K562 (cell line): ENCODE measurements around the gene AP1B1. TPM values are rescaled to one million over a fixed set of nuclear protein-coding genes. Genes with fewer than 3 reads are reported as not detected.
"Not testable (repeated sequence)": the region's sequence is repeated elsewhere in the genome, so short reads cannot be mapped to it uniquely, and the experiment has no call there.

Experiments
- ATAC-seq: fragments of 200-7000 bp; cut with Tn5 transposase; 3 replicates; pipeline ENCODE4 v1.9.1; 2020; ENCODE audit warnings: moderate library complexity
- BruUV-seq: library from RNA; stranded (reverse); fragments of 400-500 nt; replicated peaks from 2 replicates; lab custom pipeline; 2021; lab: Mats Ljungman, UMichigan
- CTCF ChIA-PET: fragments of 300-600 bp; formaldehyde crosslinking; extraction: SDS; loops from one replicate; lab custom pipeline; 2021; ENCODE audit warnings: low intra/inter-chr PET ratio; lab: Yijun Ruan, JAX
- POLR2A ChIA-PET: fragments of 300-600, 350-650 bp; sonication (Branson Sonifier 250); formaldehyde crosslinking; extraction: SDS; loops from one replicate; lab custom pipeline; 2021; ENCODE audit warnings: antibody characterized with exemption, inconsistent platforms; lab: Yijun Ruan, JAX
- DNase-seq, 4 experiments: peaks; one replicate each; pipeline versions ENCODE4 v3.0.0 to v3.0.0-alpha.2; 2011 to 2018; ENCODE audit warnings: low spot score in 3 of 4, mixed read lengths in 3 of 4; ENCODE audit errors: extremely low read depth in 1 of 4
- FAIRE-seq: peaks from 2 replicates; lab custom pipeline; 2011; peaks lifted over from hg19 to GRCh38; lab: Jason Lieb, UNC
- H2AFZ ChIP-seq: 2 replicates; pipeline ENCODE4 v1.6.0; 2011; ENCODE audit warnings: low read depth, low read length, control low read depth, inconsistent platforms
- H3K27ac ChIP-seq: fragments of 200-600 bp; 3 replicates; pipeline ENCODE4 v1.8.0; 2011; ENCODE audit warnings: low read depth, mild to moderate bottlenecking, control low read depth, inconsistent platforms, low read length, moderate library complexity, mixed read lengths; ENCODE audit errors: extremely low read depth
- H3K27me3 ChIP-seq, 2 experiments: fragments of 300-600 bp in 1 of 2; 2 replicates in 1 of 2; 3 replicates in 1 of 2; pipeline versions ENCODE4 v1.6.0 to v1.8.0; 2011; ENCODE audit warnings: inconsistent platforms in 2 of 2, low read length in 2 of 2, mild to moderate bottlenecking in 1 of 2, mixed read lengths in 1 of 2, moderate library complexity in 1 of 2; ENCODE audit not compliant: control insufficient read depth in 2 of 2, insufficient read depth in 2 of 2
- H3K36me3 ChIP-seq: fragments of 300-600 bp; 3 replicates; pipeline ENCODE4 v1.8.0; 2011; ENCODE audit warnings: mild to moderate bottlenecking, low read length, inconsistent platforms; ENCODE audit not compliant: control insufficient read depth, insufficient read depth
- H3K4me1 ChIP-seq, 2 experiments: fragments of 200-600 bp in 1 of 2; replicated peaks in 1 of 2; 2 replicates in 1 of 2; 3 replicates in 1 of 2; pipeline versions ENCODE4 v1.5.1 to v1.8.0; 2011; ENCODE audit warnings: inconsistent platforms in 2 of 2, low read length in 2 of 2, mild to moderate bottlenecking in 1 of 2, mixed read lengths in 1 of 2, moderate library complexity in 1 of 2; ENCODE audit not compliant: control insufficient read depth in 2 of 2, insufficient read depth in 2 of 2
- H3K4me2 ChIP-seq: 2 replicates; pipeline ENCODE4 v1.6.1; 2011; ENCODE audit warnings: low read length, control low read depth, inconsistent platforms, mixed read lengths; ENCODE audit not compliant: insufficient read depth
- H3K4me3 ChIP-seq: fragments of 200-600 bp; sonication (generic), shearing (Covaris generic); 2 replicates; pipeline ENCODE4 v1.5.1; 2016; ENCODE audit warnings: control low read depth, inconsistent platforms
- H3K79me2 ChIP-seq: fragments of 200-600 bp; 3 replicates; pipeline ENCODE4 v1.8.0; 2011; ENCODE audit warnings: low read length, inconsistent platforms; ENCODE audit not compliant: control insufficient read depth, insufficient read depth
- H3K9ac ChIP-seq, 2 experiments: 2 replicates each; pipeline versions ENCODE4 v1.6.0 to v1.6.1; 2011; ENCODE audit warnings: low read depth in 2 of 2, low read length in 2 of 2, control low read depth in 1 of 2, inconsistent platforms in 1 of 2, mild to moderate bottlenecking in 1 of 2, mixed read lengths in 1 of 2; ENCODE audit not compliant: insufficient read depth in 1 of 2
- H3K9me1 ChIP-seq: one replicate; pipeline ENCODE4 v1.6.0; 2011; ENCODE audit warnings: inconsistent platforms, mild to moderate bottlenecking, low read length, moderate library complexity; ENCODE audit not compliant: control insufficient read depth, insufficient read depth
- H3K9me3 ChIP-seq: replicated peaks from 2 replicates; pipeline ENCODE4 v1.5.1; 2011; ENCODE audit warnings: low read depth, low read length, inconsistent platforms; ENCODE audit not compliant: control insufficient read depth, insufficient read depth
- H4K20me1 ChIP-seq: replicated peaks from 2 replicates; pipeline ENCODE4 v1.6.1; 2011; ENCODE audit warnings: low read length, inconsistent platforms, mixed read lengths; ENCODE audit not compliant: control insufficient read depth, insufficient read depth
- ZNF639 ChIP-seq, 2 experiments: fragments of 200-800 bp in 1 of 2; sonication (Bioruptor generic) in 1 of 2; sonication (generic) in 1 of 2; formaldehyde crosslinking in 1 of 2; IDR thresholded peaks in 1 of 2; conservative IDR thresholded peaks in 1 of 2; 2 replicates each; pipeline versions ENCODE4 v1.5.0 to v1.6.1; 2016 to 2020; ENCODE audit warnings: missing compliant biosample characterization in 1 of 2, missing genetic modification characterization in 1 of 2, missing genetic modification reagents in 1 of 2
- WGBS: fragments of 100-300 bp; shearing (Covaris generic); methylation state at CpG from one replicate; pipeline ENCODE4 v1.1.6; 2016; ENCODE audit warnings: low coverage, mixed read lengths; ENCODE audit not compliant: insufficient coverage; ENCODE audit errors: missing lambda C conversion rate; 5-methylcytosine and 5-hydroxymethylcytosine counted together
- in situ Hi-C: fragments of 300-500 bp; cut with MboI; formaldehyde crosslinking; loops from 4 replicates; pipeline ENCODE4 v1.15.0; 2018; ENCODE audit warnings: inconsistent platforms, mixed read lengths
- intact Hi-C: fragments of 100-400 bp; cut with micrococcal nuclease; formaldehyde crosslinking; loops from 2 replicates; pipeline ENCODE4 v1.14.2; 2022
- polyA plus RNA-seq, 8 experiments: library from polyadenylated mRNA; depleted of rRNA in 4 of 8; stranded (reverse) in 5 of 8; unstranded in 3 of 8; fragments of >200 nt; fragmentation: Nextera tagmentation in 2 of 8; fragmentation: Illumina TruSeq in 1 of 8; extraction: Ambion mirVana in 2 of 8; extraction: Trizol in 1 of 8; gene quantifications; 2 replicates each; pipeline versions ENCODE4 v1.2.1 to v1.2.3, GENCODE V29; 2011 to 2014; ENCODE audit warnings: inconsistent platforms in 1 of 8, missing spikeins in 1 of 8
- total RNA-seq, 7 experiments: library from RNA; depleted of rRNA in 6 of 7; stranded (reverse); fragments of >200 nt in 6 of 7; fragmentation: Illumina TruSeq in 2 of 7; extraction: Trizol in 2 of 7; gene quantifications; 2 replicates each; pipeline versions ENCODE4 v1.2.1 to v1.2.3, GENCODE V29; 2011 to 2021; ENCODE audit warnings: low replicate concordance in 1 of 7

The AP1B1 gene
- total and polyA plus RNA-seq, 9 of the 15 experiments (the other 6 are each of a cell fraction or from before 2014, with no cell fraction given), result 1.2 to 60.9 (median 30.1) TPM

- no peak for ATAC-seq
- intact Hi-C loops (no loop called here), in situ Hi-C loops (no loop called here)
- no peak for DNase-seq
- no peaks in the 10 kb centered on the region for H3K79me2 ChIP-seq
- ChIA-PET POLR2A (no interaction called here), CTCF (no interaction called here)
- H3K36me3 ChIP-seq, result no peaks in the 10 kb centered on the region
- WGBS, result 54% methylated on average over 7 of the region's 7 CpGs
- no peak for TF ChIP-seq ZNF639 (CRISPR knock-in tag; conservative IDR thresholded peaks at IDR 0.05 in 1 of 2, IDR thresholded peaks at IDR 0.05 in 1 of 2)
- no TSS peak for BruUV-seq
- peaks cover 5 to 6% of the 10 kb centered on the region in 2 experiments; a peak in 2 of 5 replicates for H3K27me3 ChIP-seq
- no peaks in the 10 kb centered on the region for H3K9me3 ChIP-seq
- H3K9me1 ChIP-seq, result no peaks in the 10 kb centered on the region
- H3K27ac ChIP-seq, result no peak overlapping the region
- no peaks in the 10 kb centered on the region; a peak in 1 of 5 replicates for H3K4me1 ChIP-seq
- H2AFZ ChIP-seq, result no peak overlapping the region
- no peaks in the 10 kb centered on the region for H4K20me1 ChIP-seq
- H3K4me3 ChIP-seq, result no peak overlapping the region
- H3K4me2 ChIP-seq, result no peak overlapping the region
- FAIRE-seq, result no peak
- H3K9ac ChIP-seq, result no peak overlapping the region
Observed at GRCh38 chr22:29426476-29426875, 38.1 kb upstream of the AP1B1 start.

- H3K27ac ChIP-seq, H3K9me3 ChIP-seq, H3K36me3 ChIP-seq, H3K27me3 ChIP-seq, intact Hi-C loops, DNase-seq, H3K4me3 ChIP-seq, ATAC-seq, CTCF ChIA-PET, H3K79me2 ChIP-seq, H3K4me2 ChIP-seq, H3K9me1 ChIP-seq, H4K20me1 ChIP-seq, H3K9ac ChIP-seq, in situ Hi-C loops, H2AFZ ChIP-seq, FAIRE-seq, POLR2A ChIA-PET, BruUV-seq, H3K4me1 ChIP-seq: not testable (repeated sequence)
- WGBS, result 50% methylated on average over 2 of the region's 5 CpGs
Observed at GRCh38 chr22:29418704-29419103, 30.3 kb upstream of the AP1B1 start.
